HUES48 (cell line): Measurements from ENCODE around the gene CILP.
A peak's percentile ranks its signal among the peaks of the same experiment; 100 is the strongest.
"Not testable (repeated sequence)": the region's sequence is repeated elsewhere in the genome, so short reads cannot be mapped to it uniquely, and the experiment has no call there.

Experiments
- H3K27ac ChIP-seq: one replicate; pipeline ENCODE4 v1.7.0; 2013; ENCODE audit warnings: low read depth, low read length, inconsistent platforms
- H3K27me3 ChIP-seq: 2 replicates; pipeline ENCODE4 v1.6.1; 2013; ENCODE audit warnings: mild to moderate bottlenecking, low read length; ENCODE audit not compliant: control insufficient read depth, insufficient read depth
- H3K36me3 ChIP-seq: 2 replicates; pipeline ENCODE4 v1.6.1; 2013; ENCODE audit warnings: low read length; ENCODE audit not compliant: control insufficient read depth, insufficient read depth
- H3K4me1 ChIP-seq: 2 replicates; pipeline ENCODE4 v1.6.1; 2013; ENCODE audit warnings: mild to moderate bottlenecking, low read length; ENCODE audit not compliant: control insufficient read depth, insufficient read depth
- H3K4me3 ChIP-seq: 2 replicates; pipeline ENCODE4 v1.5.1; 2013; ENCODE audit warnings: mild to moderate bottlenecking, low read depth, low read length
- H3K9ac ChIP-seq: 2 replicates; pipeline ENCODE4 v1.6.1; 2013; ENCODE audit warnings: mild to moderate bottlenecking, low read depth, low read length, moderate library complexity
- H3K9me3 ChIP-seq: 2 replicates; pipeline ENCODE4 v1.6.1; 2013; ENCODE audit warnings: low read length; ENCODE audit not compliant: control insufficient read depth, insufficient read depth

CILP gene

DNA sequence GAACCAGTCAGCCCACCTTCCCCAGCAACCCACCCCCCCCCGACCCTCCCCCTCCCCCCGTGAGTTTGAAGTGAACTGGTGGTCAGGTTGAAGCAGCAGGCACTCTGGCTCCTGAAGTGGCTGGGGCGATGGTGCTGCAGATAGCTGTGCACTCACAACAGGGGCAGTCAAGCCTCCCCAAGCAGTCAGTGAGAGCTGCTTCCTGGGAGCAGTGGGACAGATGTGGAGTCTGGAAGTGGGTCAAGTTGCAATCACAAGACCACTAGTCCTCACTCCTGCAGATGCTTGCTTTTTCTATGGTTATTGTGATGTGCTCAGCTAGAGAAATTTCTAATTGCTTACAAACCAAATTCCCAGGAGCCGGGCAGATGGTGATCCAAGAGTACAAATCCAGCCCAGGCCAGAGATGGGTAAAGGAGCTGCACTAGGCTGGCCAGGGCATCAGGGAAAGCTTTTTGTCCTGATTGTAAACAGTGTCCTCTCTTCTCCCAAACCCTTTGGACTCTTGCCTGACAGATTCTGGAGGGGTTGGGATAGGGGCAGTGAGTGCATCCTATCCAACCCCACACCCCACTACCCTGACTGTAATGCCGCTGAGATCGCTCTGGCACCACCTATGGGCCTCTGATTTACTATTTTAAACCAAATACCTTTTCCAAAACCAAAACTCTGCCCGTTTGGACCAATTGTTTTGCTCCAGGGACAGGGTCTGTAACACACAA, 16.3 kb downstream of the CILP start:
- Histone ChIP-seq H3K4me3 (no peak overlapping the region), H3K36me3 (no peaks in the 10 kb centered on the region), H3K27ac (no peak overlapping the region), H3K4me1 (no peaks in the 10 kb centered on the region), H3K9ac (no peak overlapping the region), H3K27me3 (no peaks in the 10 kb centered on the region), H3K9me3 (no peaks in the 10 kb centered on the region)

DNA sequence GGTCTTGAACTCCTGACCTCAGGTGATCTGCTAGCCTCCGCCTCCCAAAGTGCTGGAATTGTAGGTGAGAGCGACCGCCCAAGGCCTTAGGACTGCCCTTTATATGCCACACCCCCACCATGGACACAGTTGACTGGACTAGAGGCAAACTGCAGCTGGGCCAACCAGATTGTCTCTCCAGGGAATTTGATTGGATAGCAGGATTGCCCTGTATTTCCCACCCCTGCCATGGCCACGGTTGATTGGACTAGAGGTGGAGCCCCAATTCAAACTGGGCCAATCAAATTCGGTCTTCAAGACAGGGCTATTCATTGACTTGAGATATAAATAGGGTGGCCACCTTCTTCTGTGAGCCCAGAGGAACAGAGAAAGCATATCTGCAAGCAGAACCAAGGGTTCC, 19.3 kb downstream of the CILP start:
- H3K27ac ChIP-seq = no peak overlapping the region
- H3K9ac ChIP-seq = no peak overlapping the region

DNA sequence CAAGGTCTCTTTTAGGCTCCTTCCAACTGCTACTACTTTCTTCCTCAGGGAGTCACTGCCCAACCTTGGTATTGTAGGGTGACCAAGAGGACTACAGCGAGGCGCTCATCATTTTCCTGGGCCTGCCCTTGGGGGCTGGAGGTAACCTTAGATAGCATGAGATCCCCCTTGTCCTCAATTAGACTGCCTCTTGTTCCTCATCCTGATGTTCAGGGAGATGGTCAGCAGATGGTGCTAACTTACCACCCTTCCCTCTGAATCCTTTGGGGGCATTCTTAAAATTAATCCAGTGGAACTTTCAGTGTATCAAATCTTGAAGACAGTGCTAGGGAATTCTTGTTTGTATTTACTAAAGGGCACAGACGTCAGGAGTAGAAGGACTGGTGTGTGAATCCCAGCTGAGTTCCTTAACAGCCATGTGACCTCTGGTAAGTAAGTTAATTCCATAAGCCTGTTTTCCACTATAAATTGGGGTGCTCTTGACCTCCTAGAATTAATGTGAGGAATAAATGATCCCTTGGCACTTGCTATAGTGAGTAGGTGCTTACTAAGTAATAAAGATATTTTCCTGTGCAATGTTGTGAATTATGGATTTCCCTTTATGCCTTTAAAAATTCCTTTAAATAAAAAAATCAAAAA, 22.1 kb downstream of the CILP start:
- Histone ChIP-seq H3K27ac (no peak overlapping the region), H3K9ac (no peak overlapping the region), H3K36me3 (no peaks in the 10 kb centered on the region), H3K4me1 (peaks cover 7% of the 10 kb centered on the region; the same call in 1 of the 2 replicates), H3K27me3 (no peaks in the 10 kb centered on the region), H3K9me3 (no peaks in the 10 kb centered on the region), H3K4me3 (no peak overlapping the region)

More for the DNA sequence above, 19.3 kb downstream of the CILP start:
- H3K4me3 ChIP-seq = no peak overlapping the region
- H3K36me3 ChIP-seq = no peaks in the 10 kb centered on the region
- peaks cover 3% of the 10 kb centered on the region; the same call in 1 of the 2 replicates for H3K4me1 ChIP-seq
- no peaks in the 10 kb centered on the region for H3K27me3 ChIP-seq
- H3K9me3 ChIP-seq = no peaks in the 10 kb centered on the region

DNA sequence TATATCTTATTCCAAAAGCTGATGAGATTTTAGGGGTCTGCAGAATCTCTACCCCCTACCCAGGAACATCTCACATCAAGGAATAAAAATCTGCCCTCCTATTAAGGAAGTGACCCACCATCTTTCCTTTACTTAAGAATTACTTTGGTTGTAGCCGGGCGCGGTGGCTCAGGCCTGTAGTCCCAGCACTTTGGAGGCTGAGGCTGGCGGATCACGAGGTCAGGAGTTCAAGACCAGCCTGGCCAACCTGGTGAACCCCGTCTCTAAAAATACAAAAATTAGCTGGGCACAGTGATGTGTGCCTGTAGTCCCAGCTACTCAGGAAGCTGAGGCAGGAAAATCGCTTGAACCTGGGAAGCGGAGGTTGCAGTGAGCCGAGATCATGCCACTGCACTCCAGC, 22.8 kb downstream of the CILP start:
- not testable (repeated sequence) for H3K9me3 ChIP-seq, H3K4me3 ChIP-seq

DNA sequence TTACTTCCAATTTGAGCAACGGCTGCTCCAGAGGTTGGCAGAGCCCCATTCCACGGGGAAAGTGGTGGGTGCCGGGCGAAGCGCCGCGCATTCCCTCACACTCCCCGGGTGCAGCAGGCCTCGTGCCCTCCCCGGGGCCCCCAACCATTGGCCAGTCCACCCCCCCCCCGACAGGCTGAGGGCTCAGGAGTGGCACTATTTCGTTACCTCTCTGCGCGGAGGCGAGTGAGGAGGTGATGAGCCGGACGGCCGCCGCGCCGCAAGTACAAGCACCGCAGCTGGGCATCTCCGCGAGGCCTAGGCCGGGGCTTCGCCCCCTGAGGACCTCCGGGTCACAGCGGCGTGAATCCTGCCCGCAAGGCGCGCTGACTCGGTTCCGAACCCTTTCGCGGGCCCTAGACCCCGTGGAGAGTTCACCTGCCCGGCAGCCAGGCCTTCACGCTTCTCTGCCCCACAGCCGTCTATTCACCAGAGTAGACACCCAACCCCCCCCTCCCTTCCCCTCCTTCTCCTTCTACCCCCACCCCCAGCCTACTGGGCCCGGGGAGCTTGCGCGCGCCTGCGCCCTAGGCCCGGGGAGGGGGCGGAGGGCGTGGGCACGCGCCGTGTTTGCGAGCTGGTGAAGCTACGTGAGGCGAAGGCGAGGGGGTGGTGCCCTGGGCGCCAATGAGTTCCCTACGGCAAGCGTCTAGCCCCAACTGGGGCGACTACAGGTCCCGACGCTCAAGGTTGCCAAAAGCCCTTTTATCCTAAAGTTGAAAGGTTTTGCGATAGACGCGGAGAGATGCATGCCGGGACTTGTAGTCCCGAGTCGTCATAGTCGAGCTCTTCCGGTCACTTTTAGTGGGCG, 26.2 kb downstream of the CILP start, which contains the start of gene CLPX:
Gene CLPX, minus strand, starts transcription at position 475 of the 850 bp plus-strand sequence. Its CDS starts 189 bp downstream, at position 286.
- peaks cover 15% of the 10 kb centered on the region; the same call in 1 of the 2 replicates for H3K4me1 ChIP-seq
- H3K4me3 ChIP-seq = peak within 1 kb of the TSS; percentile 69
- no peaks in the 10 kb centered on the region for H3K27me3 ChIP-seq
- H3K9me3 ChIP-seq = no peaks in the 10 kb centered on the region
- H3K27ac ChIP-seq = peak within 1 kb of the TSS; percentile 94
- H3K9ac ChIP-seq = peak within 1 kb of the TSS; percentile 88
- H3K36me3 ChIP-seq = peaks cover under 1% of the 10 kb centered on the region; the same call in 1 of the 2 replicates

More for the DNA sequence above, 22.8 kb downstream of the CILP start:
- H3K36me3 ChIP-seq, H3K9ac ChIP-seq, H3K27me3 ChIP-seq, H3K27ac ChIP-seq: not testable (repeated sequence)
- peaks cover 13% of the 10 kb centered on the region; the same call in 1 of the 2 replicates for H3K4me1 ChIP-seq

DNA sequence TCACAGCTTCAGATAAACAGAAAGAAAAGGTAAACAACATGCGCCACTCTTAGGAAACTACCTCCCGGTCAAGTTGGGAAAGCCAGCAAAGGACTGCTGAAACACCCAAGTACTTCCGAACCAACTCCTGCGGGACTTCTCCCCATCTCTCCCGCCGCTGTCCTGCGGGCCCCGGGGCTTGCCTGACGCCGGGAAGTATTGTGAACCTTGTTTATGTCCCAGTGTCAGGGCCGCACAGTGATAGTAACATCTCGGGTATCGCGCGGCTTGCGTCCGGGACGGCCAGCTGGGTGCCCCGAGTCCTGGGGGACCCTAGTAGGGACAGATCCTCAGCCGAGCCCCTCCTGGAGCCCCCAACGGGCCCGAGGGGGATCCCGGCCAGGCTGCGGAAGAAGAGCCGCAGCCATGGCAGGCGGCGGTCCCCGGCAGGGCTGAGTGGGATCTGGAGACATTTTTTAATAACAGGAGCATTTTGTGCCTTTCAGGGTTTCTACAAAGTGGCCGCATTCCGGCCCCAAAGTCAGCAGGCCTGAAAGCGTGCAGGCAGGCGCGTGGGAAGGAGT, 26.9 kb downstream of the CILP start:
- peak overlapping the region; percentile 94 for H3K27ac ChIP-seq
- H3K36me3 ChIP-seq = peaks cover 7% of the 10 kb centered on the region
- peaks cover 14% of the 10 kb centered on the region; the same call in 1 of the 2 replicates for H3K4me1 ChIP-seq
- no peaks in the 10 kb centered on the region for H3K9me3 ChIP-seq
- peak overlapping the region; percentile 88 for H3K9ac ChIP-seq
- H3K27me3 ChIP-seq = no peaks in the 10 kb centered on the region
- peak overlapping the region; percentile 69 for H3K4me3 ChIP-seq

- H3K27me3 ChIP-seq = no peaks in the 10 kb centered on the region
- H3K9me3 ChIP-seq = no peaks in the 10 kb centered on the region
- H3K27ac ChIP-seq = peak overlapping the region; percentile 94
- peaks cover 13% of the 10 kb centered on the region for H3K36me3 ChIP-seq
- peak overlapping the region; percentile 88 for H3K9ac ChIP-seq
- peaks cover 12% of the 10 kb centered on the region; the same call in 1 of the 2 replicates for H3K4me1 ChIP-seq
- H3K4me3 ChIP-seq = peak overlapping the region; percentile 69
These were observed 27.5 kb downstream of the CILP start for GRCh38 chr15:65183865-65184159.

- Histone ChIP-seq H3K27me3 (no peaks in the 10 kb centered on the region), H3K4me1 (peaks cover 12% of the 10 kb centered on the region; the same call in 1 of the 2 replicates), H3K27ac (no peak overlapping the region), H3K36me3 (peaks cover 26% of the 10 kb centered on the region), H3K9ac (no peak overlapping the region), H3K9me3 (no peaks in the 10 kb centered on the region), H3K4me3 (no peak overlapping the region)
These were observed 28.7 kb downstream of the CILP start for GRCh38 chr15:65182538-65182937.

DNA sequence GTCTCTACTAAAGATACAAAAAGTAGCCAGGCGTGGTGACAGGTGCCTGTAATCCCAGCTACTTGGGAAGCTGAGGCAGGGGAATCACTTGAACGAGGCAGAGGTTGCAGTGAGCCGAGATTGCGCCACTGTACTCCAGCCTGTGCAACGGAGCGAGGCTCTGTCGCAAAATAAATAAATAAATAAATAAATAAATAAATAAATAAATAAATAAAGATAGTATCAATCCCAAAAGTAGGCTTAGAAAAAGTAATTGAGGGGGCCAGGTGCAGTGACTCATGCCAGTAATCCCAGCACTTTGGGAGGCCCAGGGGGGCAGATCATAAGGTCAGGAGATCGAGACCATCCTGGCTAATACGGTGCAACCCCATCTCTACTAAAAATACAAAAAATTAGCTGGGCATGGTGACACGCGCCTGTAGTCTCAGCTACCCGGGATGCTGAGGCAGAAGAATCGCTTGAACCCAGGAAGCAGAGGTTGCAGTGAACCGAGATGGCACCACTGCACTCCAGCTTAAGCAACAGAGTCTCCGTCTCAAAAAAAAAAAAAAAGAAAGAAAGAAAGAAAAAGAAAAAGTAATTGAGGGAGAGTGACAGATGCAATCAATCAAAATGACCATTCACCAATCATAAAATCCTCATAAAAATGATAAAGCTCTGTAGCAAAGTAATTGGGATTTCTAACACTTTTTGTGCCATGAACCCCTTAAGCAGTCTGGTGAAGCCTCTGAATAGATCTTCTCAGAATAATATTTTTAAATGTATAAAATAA, 29.5 kb downstream of the CILP start:
- not testable (repeated sequence) for H3K27me3 ChIP-seq, H3K9ac ChIP-seq, H3K4me3 ChIP-seq, H3K27ac ChIP-seq, H3K9me3 ChIP-seq
- peaks cover 12% of the 10 kb centered on the region; the same call in 1 of the 2 replicates for H3K4me1 ChIP-seq
- peaks cover 34% of the 10 kb centered on the region for H3K36me3 ChIP-seq

DNA sequence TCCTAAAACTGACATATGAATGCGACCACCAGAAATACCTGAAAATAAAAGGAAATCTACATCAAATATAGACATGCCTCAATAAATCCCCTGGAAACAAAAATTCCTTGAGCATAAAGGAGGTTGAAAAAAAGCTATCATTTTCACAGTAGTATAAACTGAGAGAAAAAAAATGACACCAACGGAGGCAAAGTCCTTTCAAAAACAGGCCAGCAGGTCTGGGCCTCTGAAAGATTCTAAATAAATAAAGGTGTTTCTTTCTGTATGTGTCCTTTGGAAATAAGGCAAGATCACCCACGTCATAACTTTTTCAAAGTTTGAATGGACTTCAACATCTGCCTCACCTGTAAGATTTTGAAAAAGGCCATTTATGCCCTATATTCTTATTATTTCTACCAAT, 31.1 kb downstream of the CILP start:
- no peak overlapping the region for H3K4me3 ChIP-seq
- H3K9me3 ChIP-seq = no peaks in the 10 kb centered on the region
- H3K9ac ChIP-seq = no peak overlapping the region
- no peaks in the 10 kb centered on the region for H3K27me3 ChIP-seq
- H3K27ac ChIP-seq = no peak overlapping the region
- H3K36me3 ChIP-seq = peaks cover 50% of the 10 kb centered on the region
- peaks cover 8% of the 10 kb centered on the region; the same call in 1 of the 2 replicates for H3K4me1 ChIP-seq
